Mucosa of descending colon (tissue), 3 donors: ENCODE data around the gene FAM241B. TPM values are rescaled to one million over a fixed set of nuclear protein-coding genes. Genes with fewer than 3 reads are reported as not detected.

ENCODE experiments used
- ATAC-seq: fragments of 200-7000 bp; cut with Tn5 transposase; one replicate; pipeline ENCODE4 v1.9.1; 2020; ENCODE audit warnings: mild to moderate bottlenecking, moderate library complexity
- DNase-seq, 3 donors: peaks; one replicate each; pipeline ENCODE4 v3.0.0-alpha.2; 2020
- H3K36me3 ChIP-seq: fragments of 200-600 bp; one replicate; pipeline ENCODE4 v1.8.0; 2021; ENCODE audit warnings: low read depth, mild to moderate bottlenecking
- H3K4me1 ChIP-seq: fragments of 200-600 bp; one replicate; pipeline ENCODE4 v1.8.0; 2021; ENCODE audit warnings: low read depth, mild to moderate bottlenecking
- H3K4me3 ChIP-seq: fragments of 200-600 bp; one replicate; pipeline ENCODE4 v1.8.0; 2021; ENCODE audit warnings: mild to moderate bottlenecking
- H3K9me3 ChIP-seq: fragments of 200-600 bp; one replicate; pipeline ENCODE4 v1.8.0; 2021; ENCODE audit warnings: mild to moderate bottlenecking
- intact Hi-C, 2 donors: fragments of 100-400 bp; cut with DNase I in 1 of 2; cut with micrococcal nuclease in 1 of 2; formaldehyde crosslinking; loops; one replicate each; pipeline versions ENCODE4 v1.11.0 to v1.11.1; 2022; cut with DNase I, micrococcal nuclease
- total RNA-seq, 3 donors: library from RNA; stranded (reverse); fragmentation: NEBNext Ultra II Directional in 2 of 3; extraction: Animal tissue kit (Norgen Biotek cat#: 25700) in 2 of 3; gene quantifications; one replicate each; pipeline versions ENCODE4 v1.2.1 to v1.2.4, GENCODE V29; 2021 to 2023
- TF ChIP-seq, protein P1 (sequence below): fragments of 200-600 bp; IDR thresholded peaks from one replicate; pipeline ENCODE4 v1.8.0; 2022; ENCODE audit warnings: antibody characterized with exemption, mild to moderate bottlenecking
- donor health status: DM: no; HTN: no; CAD: no; lungs with moderate emphysema.
- donor health status: DM: no; HTN: no; CAD: no.
- donor health status: DM: no; HTN: yes; CAD: no.

FAM241B gene
- total RNA-seq, 3 donors from 2014 or later, result 2.2 to 3.7 (median 3.5) TPM

DNA sequence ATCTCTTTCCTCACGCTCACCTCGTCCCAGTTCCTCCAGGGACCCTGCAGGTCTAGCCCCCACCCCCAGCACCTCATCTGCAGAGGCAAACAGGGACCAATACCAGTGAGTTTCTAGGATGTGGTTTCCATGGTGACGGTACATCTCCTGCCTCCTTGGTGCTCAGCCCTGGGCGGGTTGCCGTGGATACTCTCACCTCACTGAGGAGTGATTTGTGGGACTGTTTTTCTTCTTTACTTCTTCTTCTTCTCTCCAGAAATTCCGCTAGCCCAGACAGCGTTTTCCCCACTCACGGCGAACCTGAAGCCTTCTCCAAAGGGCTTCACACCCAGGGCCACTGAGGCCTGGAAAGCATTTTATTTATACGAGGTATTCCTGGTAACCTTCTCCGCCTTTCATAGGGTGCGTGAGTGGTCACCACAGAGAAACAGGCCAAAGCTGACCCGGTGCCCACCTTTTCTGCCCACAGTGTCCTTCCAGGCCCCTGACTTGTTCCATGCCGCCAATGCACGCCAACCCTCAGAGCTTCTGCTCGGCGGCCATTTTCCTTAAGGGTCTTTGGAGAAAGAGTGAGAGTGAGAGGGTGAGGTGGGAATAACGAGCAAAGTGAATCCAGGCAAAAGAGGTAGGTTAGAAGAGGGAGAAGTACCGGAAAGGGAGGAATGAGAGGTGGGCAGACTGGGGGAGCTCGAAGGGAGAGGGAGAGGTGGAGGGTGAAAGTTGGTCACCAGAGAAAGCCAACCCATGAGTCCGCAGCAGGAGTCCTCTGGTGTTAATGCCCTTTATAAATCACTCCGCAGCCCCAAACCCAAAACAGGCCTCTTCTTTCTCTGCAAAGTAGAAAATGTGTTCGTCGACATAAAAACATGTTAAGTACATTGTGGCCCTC lies 15.5 kb downstream of the FAM241B start:
- H3K36me3 ChIP-seq, result no peaks in the 10 kb centered on the region
- ATAC-seq (no peak), DNase-seq (no peak)
- H3K9me3 ChIP-seq, result no peaks in the 10 kb centered on the region
- intact Hi-C loops, result loop anchor here in 1 of 2 donors (2.0 kb wide), 1 partner anchor 71 kb away; no protein-coding TSS in a partner anchor
- TF ChIP-seq, protein P1, sequence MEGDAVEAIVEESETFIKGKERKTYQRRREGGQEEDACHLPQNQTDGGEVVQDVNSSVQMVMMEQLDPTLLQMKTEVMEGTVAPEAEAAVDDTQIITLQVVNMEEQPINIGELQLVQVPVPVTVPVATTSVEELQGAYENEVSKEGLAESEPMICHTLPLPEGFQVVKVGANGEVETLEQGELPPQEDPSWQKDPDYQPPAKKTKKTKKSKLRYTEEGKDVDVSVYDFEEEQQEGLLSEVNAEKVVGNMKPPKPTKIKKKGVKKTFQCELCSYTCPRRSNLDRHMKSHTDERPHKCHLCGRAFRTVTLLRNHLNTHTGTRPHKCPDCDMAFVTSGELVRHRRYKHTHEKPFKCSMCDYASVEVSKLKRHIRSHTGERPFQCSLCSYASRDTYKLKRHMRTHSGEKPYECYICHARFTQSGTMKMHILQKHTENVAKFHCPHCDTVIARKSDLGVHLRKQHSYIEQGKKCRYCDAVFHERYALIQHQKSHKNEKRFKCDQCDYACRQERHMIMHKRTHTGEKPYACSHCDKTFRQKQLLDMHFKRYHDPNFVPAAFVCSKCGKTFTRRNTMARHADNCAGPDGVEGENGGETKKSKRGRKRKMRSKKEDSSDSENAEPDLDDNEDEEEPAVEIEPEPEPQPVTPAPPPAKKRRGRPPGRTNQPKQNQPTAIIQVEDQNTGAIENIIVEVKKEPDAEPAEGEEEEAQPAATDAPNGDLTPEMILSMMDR, result no peak
- no peaks in the 10 kb centered on the region for H3K4me1 ChIP-seq
- no peak overlapping the region for H3K4me3 ChIP-seq

DNA sequence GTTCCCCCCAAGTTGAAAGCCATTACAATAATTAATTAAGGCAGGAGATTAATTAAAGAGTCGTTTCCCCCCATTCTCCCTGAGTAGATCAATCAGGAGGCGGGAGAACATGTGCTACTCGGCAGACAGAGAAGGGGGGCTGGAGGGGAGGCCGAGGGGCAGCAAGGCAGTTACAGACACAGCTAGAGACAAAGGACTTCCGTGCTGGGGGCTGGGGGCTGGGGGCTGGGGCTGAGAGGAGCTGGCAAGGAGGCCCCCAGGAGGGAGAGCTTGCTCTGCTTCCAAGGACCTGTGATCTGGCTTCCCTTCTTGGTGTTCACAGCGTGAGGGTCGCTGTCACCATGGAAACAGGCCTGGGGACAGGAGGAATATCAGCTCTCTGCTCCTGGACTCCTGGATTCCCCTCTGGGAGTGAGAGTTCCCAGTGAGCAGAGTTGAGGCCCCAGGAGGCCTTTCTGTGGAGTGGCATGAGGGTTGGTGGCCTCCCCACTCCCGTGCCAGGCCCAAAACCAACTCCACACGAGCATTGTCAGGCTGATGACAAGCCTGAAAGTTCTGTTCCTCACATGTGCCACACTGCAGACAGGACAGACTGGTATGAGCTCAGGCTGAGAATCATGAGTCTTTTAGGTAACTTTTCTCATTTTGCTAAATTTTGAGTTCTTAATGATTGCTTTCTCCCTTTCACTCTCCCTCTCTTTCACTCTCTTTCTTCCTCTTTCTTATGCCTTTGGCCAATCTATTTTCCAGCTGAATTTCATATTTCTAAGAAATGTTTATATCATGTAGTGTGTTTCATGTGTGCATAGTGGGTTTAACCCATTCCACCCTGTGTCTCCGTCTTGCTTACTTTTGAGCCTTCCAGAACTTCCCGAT lies 16.4 kb downstream of the FAM241B start:
- intact Hi-C loops, result loop anchor here in 1 of 2 donors (2.0 kb wide), 1 partner anchor 70 kb away; no protein-coding TSS in a partner anchor
- no peaks in the 10 kb centered on the region for H3K9me3 ChIP-seq

DNA sequence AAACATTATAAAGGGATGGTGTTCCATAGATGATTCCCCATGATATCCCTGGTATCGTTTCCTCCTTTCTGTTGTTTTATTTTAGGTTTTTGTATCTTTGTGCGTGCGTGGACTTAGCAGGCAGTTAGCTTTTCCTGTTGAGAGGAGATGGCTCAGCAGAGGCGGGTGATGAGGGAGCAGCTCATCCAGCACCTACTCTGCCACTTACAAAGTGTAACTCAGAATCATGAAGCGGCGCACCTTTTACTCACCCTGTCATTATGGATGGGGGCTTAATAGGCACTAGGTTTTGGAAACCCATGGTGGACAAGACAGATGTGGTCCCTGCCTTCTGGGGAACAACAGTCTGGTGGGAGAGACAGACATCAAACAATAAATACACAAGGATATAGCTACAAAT lies 17.1 kb downstream of the FAM241B start:
- H3K4me1 ChIP-seq, result no peaks in the 10 kb centered on the region
- TF ChIP-seq, protein P1, result no peak
- intact Hi-C loops, result loop anchor here in 1 of 2 donors (2.0 kb wide), 1 partner anchor 70 kb away; no protein-coding TSS in a partner anchor
- ATAC-seq (no peak), DNase-seq (no peak)
- no peak overlapping the region for H3K4me3 ChIP-seq
- H3K36me3 ChIP-seq, result no peaks in the 10 kb centered on the region
- no peaks in the 10 kb centered on the region for H3K9me3 ChIP-seq

More for the DNA sequence above, 16.4 kb downstream of the FAM241B start:
- ATAC-seq (no peak), DNase-seq (no peak)
- TF ChIP-seq, protein P1, result no peak
- Histone ChIP-seq H3K4me3 (no peak overlapping the region), H3K36me3 (no peaks in the 10 kb centered on the region), H3K4me1 (no peaks in the 10 kb centered on the region)

DNA sequence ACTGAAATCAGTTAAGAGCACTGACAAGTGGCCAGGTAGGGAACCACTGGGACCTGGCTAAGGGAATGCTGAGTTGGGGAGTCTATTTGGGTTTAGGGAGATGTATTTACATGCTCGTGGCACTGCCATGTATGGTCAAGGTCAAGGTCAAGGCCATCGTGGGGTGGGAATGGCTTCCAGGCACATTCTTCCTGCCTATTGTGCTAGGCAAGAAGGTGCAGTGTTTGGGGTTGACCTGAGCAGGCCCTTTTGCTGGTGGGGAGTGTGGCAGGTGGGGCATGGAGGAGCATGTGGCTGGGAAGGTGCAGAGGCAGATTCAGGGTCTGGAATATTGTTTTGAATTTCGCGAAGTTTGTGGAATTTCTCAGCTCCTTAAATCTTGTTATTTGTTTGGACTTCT lies 17.8 kb downstream of the FAM241B start:
- Histone ChIP-seq H3K4me1 (no peaks in the 10 kb centered on the region), H3K36me3 (no peaks in the 10 kb centered on the region), H3K9me3 (no peaks in the 10 kb centered on the region), H3K4me3 (no peak overlapping the region)
- intact Hi-C loops, result loop anchor here in 1 of 2 donors (2.0 kb wide), 1 partner anchor 69 kb away; no protein-coding TSS in a partner anchor
- no peak for DNase-seq
- no peak for ATAC-seq
- TF ChIP-seq, protein P1, result no peak

DNA sequence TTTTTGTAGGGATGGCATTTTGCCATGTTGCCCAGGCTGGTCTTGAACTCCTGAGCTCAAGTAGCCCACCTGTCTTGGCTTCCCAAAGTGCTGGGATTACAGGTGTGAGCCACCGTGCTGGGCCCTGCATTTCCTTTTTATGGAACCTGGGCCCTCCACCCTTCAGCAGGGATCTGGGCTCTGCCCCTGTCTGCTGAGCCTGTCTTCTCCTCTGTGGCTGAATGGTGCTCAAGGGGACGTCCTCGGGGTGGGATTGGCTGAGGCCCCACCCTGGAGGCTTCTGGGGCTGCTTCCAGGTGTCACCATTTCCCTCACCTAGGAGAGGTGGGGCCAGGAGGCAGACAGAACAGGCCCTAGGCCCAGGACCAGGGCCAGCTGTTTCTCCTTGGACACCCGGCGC lies 18.4 kb downstream of the FAM241B start:
- TF ChIP-seq, protein P1, result no peak
- Histone ChIP-seq H3K36me3 (no peaks in the 10 kb centered on the region), H3K4me1 (no peaks in the 10 kb centered on the region), H3K9me3 (no peaks in the 10 kb centered on the region), H3K4me3 (no peak overlapping the region)
- intact Hi-C loops, result no loop called here
- no peak for DNase-seq
- ATAC-seq, result no peak
